ENCODE data around the gene COL5A1. TPM values are rescaled to one million over a fixed set of nuclear protein-coding genes. Genes with fewer than 3 reads are reported as not detected.
A peak's percentile ranks its signal among the peaks of the same experiment; 100 is the strongest.

COL5A1 gene
- total RNA-seq, 4 donors from 2014 or later: 51.9 to 78.3 (median 62.4) TPM

DNA sequence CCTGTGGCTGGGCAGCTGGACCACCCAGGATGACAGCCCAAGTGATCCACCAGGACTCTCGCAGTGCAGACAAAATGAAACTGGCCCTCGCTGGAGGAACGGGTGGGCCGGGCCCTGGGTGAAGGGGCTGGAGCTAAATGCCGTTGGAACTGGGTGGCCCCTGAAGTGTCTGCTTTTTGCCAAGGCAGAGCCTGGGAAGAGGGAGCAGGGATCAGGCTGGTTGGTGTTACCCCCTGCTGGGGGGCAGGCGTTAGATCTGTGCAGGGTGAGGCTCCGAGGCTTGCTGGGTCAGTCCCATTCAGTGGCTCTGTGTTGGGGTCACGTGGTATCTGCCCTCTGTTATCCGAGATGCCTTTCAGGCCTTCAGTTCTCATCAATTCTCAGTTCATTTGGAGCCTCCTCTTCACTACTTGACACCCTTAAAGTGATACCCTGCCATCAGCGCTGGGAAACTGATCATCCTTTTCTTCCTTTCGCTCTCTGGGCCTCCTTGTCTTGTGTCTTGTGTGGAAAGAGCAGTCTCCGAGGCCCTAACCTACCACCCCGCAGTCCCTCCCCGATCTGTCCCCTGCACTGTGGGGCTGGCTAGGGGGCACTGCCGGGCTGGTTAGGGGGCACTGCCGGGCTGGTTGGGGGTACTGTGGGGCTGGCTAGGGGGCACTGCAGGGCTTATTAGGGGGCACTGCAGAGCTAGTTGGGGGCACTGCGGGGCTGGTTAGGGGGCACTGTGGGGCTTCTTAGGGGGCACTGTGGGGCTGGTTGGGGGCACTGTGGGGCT is 37.3 kb downstream of the COL5A1 start:
- peak overlapping the region in 2 of 4 donors; percentile 14 to 18 for H3K27ac ChIP-seq
- 35 to 39% methylated on average over 14 to 15 of the region's 17 CpGs for WGBS, 2 donors
- no peaks in the 10 kb centered on the region for H3K27me3 ChIP-seq
- peaks cover 0 to 10% (median 0%) of the 10 kb centered on the region in 4 donors for H3K9me3 ChIP-seq
- H3K4me3 ChIP-seq: no peak overlapping the region
- H3K36me3 ChIP-seq: no peaks in the 10 kb centered on the region
- no peak for DNase-seq (ENCODE audit: low spot score in 2 of 2)
- H3K4me1 ChIP-seq: peaks cover 0 to 73% (median 24%) of the 10 kb centered on the region in 4 donors
- TF ChIP-seq, protein P1, sequence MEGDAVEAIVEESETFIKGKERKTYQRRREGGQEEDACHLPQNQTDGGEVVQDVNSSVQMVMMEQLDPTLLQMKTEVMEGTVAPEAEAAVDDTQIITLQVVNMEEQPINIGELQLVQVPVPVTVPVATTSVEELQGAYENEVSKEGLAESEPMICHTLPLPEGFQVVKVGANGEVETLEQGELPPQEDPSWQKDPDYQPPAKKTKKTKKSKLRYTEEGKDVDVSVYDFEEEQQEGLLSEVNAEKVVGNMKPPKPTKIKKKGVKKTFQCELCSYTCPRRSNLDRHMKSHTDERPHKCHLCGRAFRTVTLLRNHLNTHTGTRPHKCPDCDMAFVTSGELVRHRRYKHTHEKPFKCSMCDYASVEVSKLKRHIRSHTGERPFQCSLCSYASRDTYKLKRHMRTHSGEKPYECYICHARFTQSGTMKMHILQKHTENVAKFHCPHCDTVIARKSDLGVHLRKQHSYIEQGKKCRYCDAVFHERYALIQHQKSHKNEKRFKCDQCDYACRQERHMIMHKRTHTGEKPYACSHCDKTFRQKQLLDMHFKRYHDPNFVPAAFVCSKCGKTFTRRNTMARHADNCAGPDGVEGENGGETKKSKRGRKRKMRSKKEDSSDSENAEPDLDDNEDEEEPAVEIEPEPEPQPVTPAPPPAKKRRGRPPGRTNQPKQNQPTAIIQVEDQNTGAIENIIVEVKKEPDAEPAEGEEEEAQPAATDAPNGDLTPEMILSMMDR (IDR thresholded peaks at IDR 0.05): no peak
- no peak for TF ChIP-seq EP300 (IDR thresholded peaks at IDR 0.05)
- TF ChIP-seq POLR2A (IDR thresholded peaks at IDR 0.05): no peak

DNA sequence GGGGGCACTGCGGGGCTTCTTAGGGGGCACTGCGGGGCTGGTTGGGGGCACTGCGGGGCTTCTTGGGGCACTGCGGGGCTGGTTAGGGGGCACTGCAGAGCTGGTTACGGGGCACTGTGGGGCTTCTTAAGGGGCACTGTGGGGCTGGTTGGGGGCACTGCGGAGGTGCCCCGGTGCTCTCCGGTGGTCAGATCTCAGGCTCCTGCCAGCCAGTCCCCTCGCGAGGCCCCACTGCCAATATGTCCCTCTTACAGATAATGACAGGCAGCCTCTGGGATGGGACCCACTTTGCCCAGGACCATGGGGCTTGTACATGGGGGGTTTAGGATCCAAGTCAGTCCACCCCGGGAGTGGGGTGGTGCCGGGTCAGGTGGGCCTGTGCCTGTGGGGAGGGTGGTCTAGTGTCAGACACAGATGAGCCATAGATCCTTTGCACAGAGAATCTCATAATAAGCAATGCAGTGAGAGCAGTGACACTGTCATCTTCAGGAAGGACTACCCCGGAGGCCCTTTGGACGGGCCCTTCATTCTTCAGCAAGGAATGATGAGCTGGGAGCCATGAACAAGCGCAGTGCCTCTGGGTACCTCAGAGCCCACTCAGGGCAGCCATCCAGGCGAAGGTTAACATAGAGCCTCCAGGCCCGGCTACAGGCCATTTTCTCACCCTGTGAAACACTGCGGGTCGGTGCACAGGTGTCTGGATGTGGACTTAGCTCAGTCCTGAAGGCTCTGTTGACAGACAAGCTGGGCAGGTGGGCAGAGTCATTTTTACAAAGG is 38.2 kb downstream of the COL5A1 start:
- peaks cover 0 to 10% (median 0%) of the 10 kb centered on the region in 4 donors for H3K9me3 ChIP-seq
- peaks cover 0 to 73% (median 24%) of the 10 kb centered on the region in 4 donors for H3K4me1 ChIP-seq
- no peak for DNase-seq (ENCODE audit: low spot score in 2 of 2)
- no peak overlapping the region for H3K4me3 ChIP-seq
- H3K36me3 ChIP-seq: peaks cover 0 to 6% (median 0%) of the 10 kb centered on the region in 3 donors
- 78 to 89% methylated on average over 7 to 11 of the region's 19 CpGs for WGBS, 2 donors
- TF ChIP-seq POLR2A (IDR thresholded peaks at IDR 0.05) (no peak), EP300 (IDR thresholded peaks at IDR 0.05) (no peak)
- TF ChIP-seq, protein P1 (IDR thresholded peaks at IDR 0.05): no peak
- peak overlapping the region in 1 of 4 donors; percentile 71 for H3K27ac ChIP-seq
- H3K27me3 ChIP-seq: no peaks in the 10 kb centered on the region

DNA sequence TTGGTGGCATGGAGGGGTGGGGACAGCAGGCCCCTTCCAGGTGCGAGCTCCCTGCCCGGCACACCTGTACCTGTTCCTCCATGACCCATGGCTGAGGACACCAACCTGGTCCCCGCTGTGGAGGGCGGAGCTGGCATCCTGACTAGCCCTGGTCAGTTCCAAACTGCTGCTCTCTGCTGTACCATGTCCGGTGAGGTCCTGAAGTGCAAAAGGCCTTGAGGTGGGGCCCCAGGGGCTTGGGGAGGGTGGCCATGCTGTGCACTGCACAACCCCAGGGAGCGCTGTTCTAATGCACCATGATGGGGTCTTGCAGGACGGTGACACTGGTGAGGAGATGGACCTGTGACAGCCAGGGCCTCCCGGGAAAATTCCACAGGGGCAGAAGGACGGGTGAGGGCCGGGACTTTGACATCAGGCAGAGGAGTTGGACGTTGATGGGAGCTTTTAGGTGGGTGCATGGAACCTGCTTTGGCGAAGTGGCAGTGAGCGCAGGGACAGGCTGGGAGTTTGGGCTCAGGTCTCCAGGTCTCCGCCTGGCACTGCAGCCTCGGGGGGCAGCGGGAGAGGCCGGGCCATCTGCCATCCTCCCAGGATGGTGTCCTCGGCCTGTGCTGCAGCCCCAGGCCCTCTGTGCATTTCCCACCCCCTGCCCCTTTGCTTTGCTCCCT is 38.9 kb downstream of the COL5A1 start:
- peaks cover 0 to 73% (median 24%) of the 10 kb centered on the region in 4 donors for H3K4me1 ChIP-seq
- H3K4me3 ChIP-seq: no peak overlapping the region
- H3K27me3 ChIP-seq: no peaks in the 10 kb centered on the region
- peaks cover 0 to 6% (median 0%) of the 10 kb centered on the region in 3 donors for H3K36me3 ChIP-seq
- no peak for TF ChIP-seq POLR2A (IDR thresholded peaks at IDR 0.05)
- TF ChIP-seq, protein P1 (IDR thresholded peaks at IDR 0.05): no peak
- TF ChIP-seq EP300 (IDR thresholded peaks at IDR 0.05): no peak
- 66 to 68% methylated on average over 17 to 18 of the region's 18 CpGs for WGBS, 2 donors
- DNase-seq (ENCODE audit: low spot score in 2 of 2): no peak
- H3K27ac ChIP-seq: peak overlapping the region in 2 of 4 donors; percentile 47 to 71
- H3K9me3 ChIP-seq: peaks cover 0 to 5% (median 0%) of the 10 kb centered on the region in 4 donors

DNA sequence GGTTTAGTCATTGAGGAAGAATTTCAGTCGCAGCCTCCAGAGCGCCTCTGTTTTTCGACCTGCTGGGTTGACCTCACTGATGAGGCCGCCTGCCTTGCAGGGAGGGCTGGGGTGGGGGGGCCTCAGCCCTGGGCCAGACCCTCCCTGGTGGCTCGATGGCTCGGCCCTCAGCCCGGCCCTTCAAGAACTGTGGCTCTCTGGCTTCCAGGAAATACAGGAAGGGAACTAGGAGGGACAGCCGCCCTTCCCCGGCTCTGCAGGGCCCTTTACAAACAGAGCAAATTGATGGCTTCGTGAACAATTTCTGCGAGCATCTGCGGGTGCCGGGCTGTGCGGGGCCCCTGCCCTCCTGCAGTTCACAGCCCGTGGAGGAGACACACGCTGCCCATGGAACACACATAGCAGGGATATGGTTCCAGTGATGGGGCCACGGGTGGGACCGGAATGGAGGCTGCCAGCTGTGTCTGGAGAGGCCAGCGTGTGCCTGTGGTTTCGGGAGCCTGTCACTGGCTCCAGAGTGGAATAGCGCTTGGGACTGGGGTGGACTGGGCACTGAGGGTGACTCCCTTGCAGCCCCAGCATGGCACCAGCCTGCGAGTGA is 39.6 kb downstream of the COL5A1 start:
- DNase-seq (ENCODE audit: low spot score in 2 of 2): no peak
- Histone ChIP-seq H3K27me3 (no peaks in the 10 kb centered on the region), H3K27ac (peak overlapping the region in 2 of 4 donors; percentile 47 to 71), H3K36me3 (peaks cover 0 to 6% (median 0%) of the 10 kb centered on the region in 3 donors), H3K9me3 (no peaks in the 10 kb centered on the region), H3K4me1 (peaks cover 0 to 72% (median 24%) of the 10 kb centered on the region in 4 donors), H3K4me3 (no peak overlapping the region)
- WGBS, 2 donors: 26 to 35% methylated on average over 19 to 20 of the region's 22 CpGs
- TF ChIP-seq, protein P1 (IDR thresholded peaks at IDR 0.05): no peak

Data from tibial nerve (tissue), 4 donors.